ENCODE results near the gene WNT10A.
"Not testable (repeated sequence)": the region's sequence is repeated elsewhere in the genome, so short reads cannot be mapped to it uniquely, and the experiment has no call there.

WNT10A gene

GRCh38 chr2:218880102-218880858, at the start of gene WNT10A:
Gene WNT10A (plus strand): TSS chr2:218880852. CDS start chr2:218880996, 144 bp downstream.
- DNase-seq, result peak; percentile 61 to 86 (median 73)

GRCh38 chr2:218831378-218831990, 49.2 kb upstream of the WNT10A start, which contains the start of gene PRKAG3:
Gene PRKAG3 (minus strand): TSS chr2:218831803.
- DNase-seq, result no peak

- no peak for DNase-seq
Measured at GRCh38 chr2:218832081-218832480, 48.6 kb upstream of the WNT10A start.

GRCh38 chr2:218832520-218832919, 48.1 kb upstream of the WNT10A start:
- DNase-seq, result no peak

GRCh38 chr2:218833023-218833609, 47.5 kb upstream of the WNT10A start:
- DNase-seq, result no peak

GRCh38 chr2:218834685-218835084, 46.0 kb upstream of the WNT10A start:
- no peak for DNase-seq

- DNase-seq, result no peak
Measured at GRCh38 chr2:218837495-218837894, 43.2 kb upstream of the WNT10A start.

- DNase-seq, result no peak
Measured at GRCh38 chr2:218839430-218839829, 41.2 kb upstream of the WNT10A start.

GRCh38 chr2:218839888-218840287, 40.8 kb upstream of the WNT10A start:
- no peak for DNase-seq

GRCh38 chr2:218844334-218844733, 36.3 kb upstream of the WNT10A start:
- DNase-seq, result not testable (repeated sequence)

- DNase-seq, result not testable (repeated sequence)
Measured at GRCh38 chr2:218846963-218847362, 33.7 kb upstream of the WNT10A start.

GRCh38 chr2:218849721-218850120, 30.9 kb upstream of the WNT10A start:
- DNase-seq, result no peak

GRCh38 chr2:218850796-218851195, 29.9 kb upstream of the WNT10A start:
- no peak for DNase-seq

- no peak for DNase-seq
Measured at GRCh38 chr2:218851286-218851685, 29.4 kb upstream of the WNT10A start.

GRCh38 chr2:218852911-218853667, 27.6 kb upstream of the WNT10A start:
- peak; percentile 22 to 51 (median 30) for DNase-seq

GRCh38 chr2:218853766-218854165, 26.9 kb upstream of the WNT10A start:
- DNase-seq, result no peak

- no peak for DNase-seq
Measured at GRCh38 chr2:218854860-218855259, 25.8 kb upstream of the WNT10A start.

- no peak for DNase-seq
Measured at GRCh38 chr2:218855305-218856166, 25.1 kb upstream of the WNT10A start.

GRCh38 chr2:218856167-218856895, 24.3 kb upstream of the WNT10A start:
- DNase-seq, result no peak

GRCh38 chr2:218856896-218857243, 23.8 kb upstream of the WNT10A start:
- no peak for DNase-seq

GRCh38 chr2:218857371-218858137, 23.1 kb upstream of the WNT10A start:
- DNase-seq, result no peak
